AG04450 (cell line): ENCODE results near the gene ZNF692. TPM values are rescaled to one million over a fixed set of nuclear protein-coding genes. Genes with fewer than 3 reads are reported as not detected.

Experiments
- CTCF ChIA-PET: fragments of 300-600, 350-600 bp; formaldehyde crosslinking; extraction: SDS; loops from one replicate; lab custom pipeline; 2022; ENCODE audit warnings: antibody characterized with exemption, inconsistent platforms; lab: Charles Lee
- POLR2A ChIA-PET: fragments of 350-600 bp; formaldehyde crosslinking; extraction: SDS; loops from one replicate; lab custom pipeline; 2021; ENCODE audit warnings: antibody characterized with exemption, inconsistent platforms; lab: Yijun Ruan, JAX
- DNase-seq: peaks from one replicate; pipeline ENCODE4 v3.0.0-alpha.2; 2011; ENCODE audit warnings: low read depth, low spot score
- H3K27ac ChIP-seq: one replicate; pipeline ENCODE4 v1.5.1; 2012; ENCODE audit warnings: low read depth, low read length, control low read depth
- H3K27me3 ChIP-seq: one replicate; pipeline ENCODE4 v1.6.0; 2012; ENCODE audit warnings: low read length; ENCODE audit not compliant: control insufficient read depth, insufficient read depth
- H3K4me3 ChIP-seq: 2 replicates; pipeline ENCODE4 v1.5.1; 2011; ENCODE audit warnings: mild to moderate bottlenecking, low read depth, low read length, control low read depth
- H3K9me3 ChIP-seq: 2 replicates; pipeline ENCODE4 v1.5.1; 2012; ENCODE audit warnings: low read length; ENCODE audit not compliant: control insufficient read depth, insufficient read depth
- polyA plus RNA-seq: library from polyadenylated mRNA; depleted of rRNA; stranded (reverse); fragments of >200 nt; gene quantifications from 2 replicates; pipeline ENCODE4 v1.2.3, GENCODE V29; 2011
- TF ChIP-seq, protein P1 (sequence below): IDR thresholded peaks from 2 replicates; pipeline ENCODE4 v1.5.1; 2011; ENCODE audit warnings: low read depth, low read length, control low read depth, inconsistent platforms

ZNF692 gene
- polyA plus RNA-seq, 1 experiment: 12.7 TPM

DNA sequence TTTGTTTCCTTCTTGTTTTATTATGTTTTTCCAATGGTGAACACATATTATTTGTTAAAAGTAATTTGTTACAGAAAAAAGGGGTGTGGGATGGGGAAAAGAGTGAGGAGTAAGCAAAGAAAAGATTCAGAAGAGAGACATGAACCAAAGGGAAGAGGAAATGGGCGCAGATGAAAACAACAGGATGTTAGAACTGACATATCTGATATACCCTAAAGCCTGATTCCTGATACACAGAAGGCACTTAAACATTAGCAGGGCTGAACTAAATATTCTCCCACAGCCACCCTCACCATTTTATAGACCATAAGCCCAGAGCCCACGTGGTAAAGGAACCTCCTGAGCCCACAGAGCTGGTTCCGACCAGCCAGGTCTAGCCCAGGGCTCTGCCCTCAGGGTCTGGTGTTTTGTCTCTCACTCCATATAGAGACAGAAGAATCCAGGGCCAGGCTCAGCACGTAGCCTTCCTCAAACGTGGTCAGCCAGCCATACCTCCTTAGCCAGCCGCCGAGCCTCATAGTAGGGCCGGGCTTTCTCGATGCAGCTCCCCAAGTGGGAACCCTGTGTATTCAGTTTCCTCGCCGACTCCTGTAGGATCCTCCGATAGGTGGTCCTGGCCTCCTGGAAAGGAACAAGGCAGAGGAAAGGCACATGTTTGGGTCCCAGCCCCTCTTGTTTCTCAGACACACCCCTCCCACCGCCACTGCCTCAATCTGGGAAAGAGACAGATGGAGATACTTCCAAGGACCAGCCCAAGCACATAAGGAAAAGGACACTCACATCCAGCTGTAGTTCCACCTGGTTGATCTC lies 42.6 kb downstream of the ZNF692 start:
- TF ChIP-seq, protein P1, sequence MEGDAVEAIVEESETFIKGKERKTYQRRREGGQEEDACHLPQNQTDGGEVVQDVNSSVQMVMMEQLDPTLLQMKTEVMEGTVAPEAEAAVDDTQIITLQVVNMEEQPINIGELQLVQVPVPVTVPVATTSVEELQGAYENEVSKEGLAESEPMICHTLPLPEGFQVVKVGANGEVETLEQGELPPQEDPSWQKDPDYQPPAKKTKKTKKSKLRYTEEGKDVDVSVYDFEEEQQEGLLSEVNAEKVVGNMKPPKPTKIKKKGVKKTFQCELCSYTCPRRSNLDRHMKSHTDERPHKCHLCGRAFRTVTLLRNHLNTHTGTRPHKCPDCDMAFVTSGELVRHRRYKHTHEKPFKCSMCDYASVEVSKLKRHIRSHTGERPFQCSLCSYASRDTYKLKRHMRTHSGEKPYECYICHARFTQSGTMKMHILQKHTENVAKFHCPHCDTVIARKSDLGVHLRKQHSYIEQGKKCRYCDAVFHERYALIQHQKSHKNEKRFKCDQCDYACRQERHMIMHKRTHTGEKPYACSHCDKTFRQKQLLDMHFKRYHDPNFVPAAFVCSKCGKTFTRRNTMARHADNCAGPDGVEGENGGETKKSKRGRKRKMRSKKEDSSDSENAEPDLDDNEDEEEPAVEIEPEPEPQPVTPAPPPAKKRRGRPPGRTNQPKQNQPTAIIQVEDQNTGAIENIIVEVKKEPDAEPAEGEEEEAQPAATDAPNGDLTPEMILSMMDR: no peak
- no peak for DNase-seq
- ChIA-PET CTCF (no interaction called here), POLR2A (no interaction called here)
- Histone ChIP-seq H3K9me3 (peaks cover 2% of the 10 kb centered on the region; the same call in 1 of the 2 replicates), H3K27ac (no peak overlapping the region), H3K27me3 (no peaks in the 10 kb centered on the region), H3K4me3 (no peak overlapping the region)

DNA sequence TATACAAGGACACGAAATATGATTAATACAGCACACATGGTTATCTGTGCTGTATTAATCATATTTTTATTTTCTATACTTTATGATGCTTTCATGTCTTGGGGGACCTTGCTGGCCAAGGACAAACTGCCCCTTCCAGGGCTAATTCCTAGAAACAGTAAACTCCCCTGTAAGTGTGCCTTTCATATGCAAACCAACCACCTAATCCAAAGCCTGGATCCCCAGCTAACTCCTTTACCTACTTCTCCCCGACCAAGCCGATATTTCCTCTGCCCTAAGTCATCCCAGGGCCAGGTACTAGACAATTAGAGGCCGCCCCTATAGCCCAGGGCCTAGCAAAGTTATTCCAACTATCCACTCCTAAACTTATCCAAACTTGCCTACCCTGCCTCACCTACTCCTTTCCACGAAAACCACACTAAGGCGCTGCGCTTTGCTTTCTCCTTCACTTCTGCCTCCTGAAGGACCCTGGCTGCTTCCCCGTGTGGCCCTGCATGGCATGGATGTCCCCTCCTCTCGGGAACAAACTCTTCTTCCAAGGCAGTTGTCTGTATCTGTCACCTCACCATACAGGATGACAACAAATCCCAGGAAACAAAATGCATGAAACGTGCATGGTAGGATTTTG lies 43.4 kb downstream of the ZNF692 start:
- ChIA-PET POLR2A (no interaction called here), CTCF (interaction anchor here (0.6 to 0.7 kb wide), 2 partner anchors 9 to 91 kb away, joined by 3 read pairs; no protein-coding TSS in a partner anchor)
- DNase-seq: no peak
- TF ChIP-seq, protein P1: no peak
- Histone ChIP-seq H3K9me3 (peaks cover 2% of the 10 kb centered on the region; the same call in 1 of the 2 replicates), H3K27ac (no peak overlapping the region), H3K4me3 (no peak overlapping the region), H3K27me3 (no peaks in the 10 kb centered on the region)

DNA sequence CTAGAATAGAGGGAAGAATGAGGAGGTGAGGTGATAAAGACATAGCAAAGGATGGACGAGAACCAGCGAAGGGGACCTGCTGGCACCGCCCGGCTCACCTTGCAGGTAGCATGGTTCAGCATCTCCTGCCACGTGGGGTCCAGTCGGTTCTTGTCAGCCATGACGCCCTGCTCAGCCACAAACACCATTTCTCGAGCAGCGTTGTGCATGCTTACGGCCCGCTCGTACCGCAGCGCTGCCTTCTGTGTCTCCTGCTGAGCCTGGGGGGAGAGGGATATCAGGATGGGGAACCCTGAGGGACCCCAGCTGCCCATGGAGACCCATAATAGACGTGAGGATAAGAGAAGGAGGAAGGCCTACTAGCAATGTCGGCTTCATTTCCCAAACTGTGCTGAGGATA lies 44.5 kb downstream of the ZNF692 start:
- POLR2A ChIA-PET: no interaction called here
- no peak overlapping the region for H3K27ac ChIP-seq

DNA sequence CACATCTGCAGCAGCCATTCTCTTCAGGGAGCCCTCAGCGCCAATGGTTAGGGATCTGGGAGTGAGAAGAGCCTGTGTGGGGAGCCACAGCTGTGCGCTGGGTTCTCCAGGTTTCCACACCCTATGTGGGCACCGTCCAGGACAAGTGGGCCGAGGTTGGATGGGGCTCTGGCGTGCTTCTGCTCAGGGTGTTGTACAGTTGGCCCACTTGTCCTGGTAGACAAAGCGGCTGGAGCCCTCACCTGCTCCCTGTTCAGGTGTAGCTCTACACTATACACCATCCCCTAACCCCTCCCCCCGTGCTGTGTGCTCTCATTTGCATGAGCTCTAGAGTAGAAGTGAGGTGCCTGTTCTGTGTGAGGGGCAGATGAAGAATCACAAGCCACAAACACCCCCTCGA lies 45.3 kb downstream of the ZNF692 start:
- no peak overlapping the region for H3K4me3 ChIP-seq
- no peak overlapping the region for H3K27ac ChIP-seq
- ChIA-PET CTCF (no interaction called here), POLR2A (no interaction called here)
- peaks cover 2% of the 10 kb centered on the region; the same call in 1 of the 2 replicates for H3K9me3 ChIP-seq
- DNase-seq: no peak
- no peaks in the 10 kb centered on the region for H3K27me3 ChIP-seq
- TF ChIP-seq, protein P1: no peak

More for the DNA sequence above, 44.5 kb downstream of the ZNF692 start:
- CTCF ChIA-PET: no interaction called here
- TF ChIP-seq, protein P1: no peak
- Histone ChIP-seq H3K27me3 (no peaks in the 10 kb centered on the region), H3K9me3 (peaks cover 2% of the 10 kb centered on the region; the same call in 1 of the 2 replicates), H3K4me3 (no peak overlapping the region)
- no peak for DNase-seq
